GM12874 (cell line): ENCODE results near the gene PRKN.

Experiments
- CTCF ChIP-seq: IDR thresholded peaks from 2 replicates; pipeline ENCODE4 v1.5.1; 2011; ENCODE audit warnings: low read depth, mild to moderate bottlenecking, control low read depth, low read length, moderate library complexity; ENCODE audit not compliant: insufficient read depth

The PRKN gene

GRCh38 chr6:162063666-162064065 is 663.9 kb downstream of the PRKN start:
- no peak for TF ChIP-seq CTCF

- TF ChIP-seq CTCF = no peak
These were observed 669.2 kb downstream of the PRKN start for GRCh38 chr6:162058281-162058875.

- no peak for TF ChIP-seq CTCF
These were observed 670.8 kb downstream of the PRKN start for GRCh38 chr6:162056745-162057144.

GRCh38 chr6:162056061-162056460 is 671.5 kb downstream of the PRKN start:
- TF ChIP-seq CTCF = no peak

- TF ChIP-seq CTCF = no peak
These were observed 672.2 kb downstream of the PRKN start for GRCh38 chr6:162055365-162055764.

- TF ChIP-seq CTCF = no peak
These were observed 674.5 kb downstream of the PRKN start for GRCh38 chr6:162053084-162053483.

- no peak for TF ChIP-seq CTCF
These were observed 677.0 kb downstream of the PRKN start for GRCh38 chr6:162050579-162050978.
